Gastrocnemius medialis (tissue), 4 donors: ENCODE data around the gene MSL1.

Experiments used
- CTCF ChIP-seq, 5 experiments: fragments of 450-650 bp in 3 of 5; fragments of 200-600 bp in 2 of 5; sonication (generic) in 2 of 5; IDR thresholded peaks in 4 of 5; conservative IDR thresholded peaks in 1 of 5; 1 replicate in 4 of 5; 2 replicates in 1 of 5; pipeline ENCODE4 v1.5.1; 2016 to 2019; ENCODE audit warnings: antibody characterized with exemption in 5 of 5, mild to moderate bottlenecking in 3 of 5, moderate library complexity in 3 of 5
- POLR2A ChIP-seq, 2 donors: fragments of 450-650 bp; IDR thresholded peaks; one replicate each; pipeline ENCODE4 v1.6.1; 2017; ENCODE audit warnings: antibody characterized with exemption in 2 of 2, mild to moderate bottlenecking in 2 of 2, moderate library complexity in 2 of 2

- TF ChIP-seq CTCF (IDR thresholded peaks at IDR 0.05 in 4 of 5, conservative IDR thresholded peaks at IDR 0.05 in 1 of 5) (no peak), POLR2A (IDR thresholded peaks at IDR 0.05) (no peak)
Measured at GRCh38 chr17:40104594-40105486, 16.9 kb upstream of the MSL1 start.
